Measurements from ENCODE around the gene ZNF207. TPM values are rescaled to one million over a fixed set of nuclear protein-coding genes. Genes with fewer than 3 reads are reported as not detected.

ZNF207 gene
- total RNA-seq, 1 donor, result 202 TPM

DNA sequence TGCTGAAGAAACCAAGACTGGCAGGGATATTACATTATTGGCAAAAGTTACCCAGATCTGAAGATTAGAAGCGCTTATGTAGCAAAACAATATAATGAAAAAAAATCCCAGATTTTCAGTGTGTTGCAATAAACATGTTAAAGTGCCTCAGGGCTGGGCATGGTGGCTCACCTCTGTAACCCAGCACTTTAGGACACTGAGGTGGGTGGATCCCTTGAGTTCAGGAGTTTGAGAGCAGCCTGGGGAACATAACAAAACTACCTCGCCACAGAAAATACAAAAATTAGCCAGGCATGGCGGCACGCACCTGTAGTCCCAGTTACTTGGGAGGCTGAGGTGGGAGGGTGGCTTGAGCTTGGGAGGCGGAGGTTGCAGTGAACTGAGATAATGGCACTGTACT lies 6.8 kb downstream of the ZNF207 start:
- no peak for TF ChIP-seq CTCF (IDR thresholded peaks at IDR 0.05; ENCODE audit: insufficient read depth, low read length)
- no peak for DNase-seq (ENCODE audit: low read depth)
- no peak overlapping the region for H3K4me3 ChIP-seq (ENCODE audit: low read depth, low read length)

GRCh38 chr17:32357615-32358014 lies 7.7 kb downstream of the ZNF207 start:
- DNase-seq (ENCODE audit: low read depth), result no peak
- no peak overlapping the region for H3K4me3 ChIP-seq (ENCODE audit: low read depth, low read length)
- no peak for TF ChIP-seq CTCF (IDR thresholded peaks at IDR 0.05; ENCODE audit: insufficient read depth, low read length)

- no peak for TF ChIP-seq CTCF (IDR thresholded peaks at IDR 0.05; ENCODE audit: insufficient read depth, low read length)
- no peak overlapping the region for H3K4me3 ChIP-seq (ENCODE audit: low read depth, low read length)
These were observed 11.3 kb downstream of the ZNF207 start for GRCh38 chr17:32361270-32361669.

GRCh38 chr17:32370426-32370825 lies 20.5 kb downstream of the ZNF207 start:
- TF ChIP-seq CTCF (IDR thresholded peaks at IDR 0.05; ENCODE audit: insufficient read depth, low read length), result no peak
- no peak for DNase-seq (ENCODE audit: low read depth)
- H3K4me3 ChIP-seq (ENCODE audit: low read depth, low read length), result no peak overlapping the region

More at GRCh38 chr17:32361270-32361669, 11.3 kb downstream of the ZNF207 start:
- DNase-seq (ENCODE audit: low read depth), result no peak

GRCh38 chr17:32382526-32383223 lies 32.7 kb downstream of the ZNF207 start:
- TF ChIP-seq CTCF (IDR thresholded peaks at IDR 0.05; ENCODE audit: insufficient read depth, low read length), result no peak
- no peak for DNase-seq (ENCODE audit: low read depth)
- no peak overlapping the region for H3K4me3 ChIP-seq (ENCODE audit: low read depth, low read length)

GRCh38 chr17:32383926-32384434 lies 34.0 kb downstream of the ZNF207 start:
- no peak for TF ChIP-seq CTCF (IDR thresholded peaks at IDR 0.05; ENCODE audit: insufficient read depth, low read length)
- no peak overlapping the region for H3K4me3 ChIP-seq (ENCODE audit: low read depth, low read length)
- no peak for DNase-seq (ENCODE audit: low read depth)

GRCh38 chr17:32385121-32385520 lies 35.2 kb downstream of the ZNF207 start:
- TF ChIP-seq CTCF (IDR thresholded peaks at IDR 0.05; ENCODE audit: insufficient read depth, low read length), result no peak
- no peak overlapping the region for H3K4me3 ChIP-seq (ENCODE audit: low read depth, low read length)
- DNase-seq (ENCODE audit: low read depth), result no peak

Data from fibroblast of the aortic adventitia (primary cell).